Epithelial cell of esophagus (primary cell): ENCODE measurements around the gene TMEM183A.
A peak's percentile ranks its signal among the peaks of the same experiment; 100 is the strongest.

Experiments
- DNase-seq: peaks from one replicate; pipeline ENCODE4 v3.0.0; 2010; ENCODE audit warnings: low read depth
- H3K4me3 ChIP-seq: 2 replicates; pipeline ENCODE4 v1.5.1; 2011; ENCODE audit warnings: mild to moderate bottlenecking, low read length, control low read depth
- CTCF ChIP-seq: IDR thresholded peaks from 2 replicates; pipeline ENCODE4 v1.5.1; 2011; ENCODE audit warnings: low read depth, mild to moderate bottlenecking, low read length, control low read depth, inconsistent platforms; ENCODE audit not compliant: insufficient read depth; ENCODE audit errors: missing control alignments

The TMEM183A gene

DNA sequence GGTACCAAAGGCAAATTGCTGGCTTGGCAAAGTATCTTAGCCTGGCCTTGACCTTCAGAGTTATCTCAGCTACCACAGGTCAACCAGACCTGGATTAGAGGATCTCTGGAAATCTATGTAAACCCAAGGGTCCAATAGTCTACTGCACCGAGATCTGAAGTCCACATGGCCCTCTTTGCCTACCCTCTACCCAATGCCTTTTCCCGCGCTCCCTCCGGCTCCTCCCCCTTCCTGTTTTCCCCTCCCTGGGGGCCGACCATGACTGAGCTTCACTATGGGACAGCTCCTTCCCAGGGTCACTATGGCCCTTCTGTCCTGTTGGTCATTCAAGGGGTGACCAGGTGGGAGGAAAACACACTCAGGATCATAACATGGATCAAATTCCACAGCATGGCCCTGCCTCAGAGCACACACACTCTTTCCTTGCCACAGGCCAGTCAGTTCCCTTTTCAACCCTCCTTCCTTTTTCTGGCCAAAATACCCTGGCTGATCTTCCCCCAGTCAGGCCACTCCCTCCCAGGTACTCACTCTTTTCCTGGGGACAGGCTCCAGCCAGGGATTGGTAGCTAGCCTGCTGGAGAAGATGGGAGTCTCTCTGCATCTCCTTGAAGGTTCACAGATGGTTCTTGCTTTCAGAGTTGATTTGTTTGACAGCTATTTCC is 19.1 kb upstream of the TMEM183A start:
- no peak for DNase-seq

DNA sequence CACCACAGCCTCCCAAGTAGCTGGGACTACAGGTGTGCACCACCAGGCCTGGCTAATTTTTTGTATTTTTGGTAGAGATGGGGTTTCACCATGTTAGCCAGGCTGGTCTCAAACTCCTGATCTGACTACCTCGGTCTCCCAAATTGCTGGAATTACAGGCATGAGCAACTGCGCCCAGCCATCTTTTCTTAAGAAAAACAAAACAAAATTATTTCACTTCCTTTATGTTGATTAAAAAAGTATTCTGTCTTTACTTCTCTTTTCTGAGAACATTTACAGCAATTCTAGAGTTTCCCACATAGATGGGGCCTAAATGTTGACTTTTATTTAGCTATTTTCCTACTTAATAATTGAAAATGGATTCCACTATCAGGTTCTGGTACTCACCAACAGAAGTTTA is 17.3 kb upstream of the TMEM183A start:
- no peak for DNase-seq
- H3K4me3 ChIP-seq = no peak overlapping the region
- no peak for TF ChIP-seq CTCF

More for the DNA sequence above, 19.1 kb upstream of the TMEM183A start:
- TF ChIP-seq CTCF = no peak
- H3K4me3 ChIP-seq = no peak overlapping the region

GRCh38 chr1:202991112-202991511 is 16.1 kb upstream of the TMEM183A start:
- no peak overlapping the region for H3K4me3 ChIP-seq
- DNase-seq = no peak
- no peak for TF ChIP-seq CTCF

DNA sequence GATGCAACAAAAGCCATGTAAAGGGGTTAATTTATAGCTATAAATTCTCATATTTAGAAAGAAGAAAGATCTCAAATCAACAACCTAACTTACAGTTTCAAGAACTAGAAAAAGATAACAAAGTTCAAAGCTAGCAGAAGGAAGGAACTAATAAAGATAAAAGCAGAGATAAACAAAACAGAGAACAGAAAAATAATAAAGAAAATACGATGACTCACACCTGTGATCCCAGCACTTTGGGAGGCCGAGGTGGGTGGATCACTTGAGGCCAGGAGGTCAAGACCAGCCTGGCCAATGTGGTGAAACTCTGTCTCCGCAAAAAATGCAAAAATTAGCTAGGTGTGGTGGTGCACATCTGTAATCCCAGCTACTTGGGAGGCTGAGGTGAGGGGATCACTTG is 12.4 kb upstream of the TMEM183A start:
- TF ChIP-seq CTCF = no peak

GRCh38 chr1:202998836-202999750 is 8.1 kb upstream of the TMEM183A start:
- H3K4me3 ChIP-seq = no peak overlapping the region
- peak; percentile 65 for DNase-seq
- peak; percentile 77 for TF ChIP-seq CTCF

More for the DNA sequence above, 12.4 kb upstream of the TMEM183A start:
- no peak overlapping the region for H3K4me3 ChIP-seq
- no peak for DNase-seq

GRCh38 chr1:203000217-203000944 is 6.8 kb upstream of the TMEM183A start:
- no peak for TF ChIP-seq CTCF
- H3K4me3 ChIP-seq = no peak overlapping the region
- DNase-seq = no peak
